Activated naive CD8-positive, alpha-beta T cell treated with anti-CD3 and anti-CD28 coated beads, Interleukin-2, amount 50 U/mL, for 24 hours (primary cell): Measurements from ENCODE around the gene C3orf52.

Experiments
- ATAC-seq: fragments of 150-1000 bp; cut with Tn5 transposase; one replicate; pipeline ENCODE4 v1.10.0; 2021
- DNase-seq: peaks from one replicate; pipeline ENCODE4 v3.0.0; 2021
- H3K27ac Mint-ChIP-seq: one replicate; pipeline ENCODE4 v1.8.0; 2021; ENCODE audit warnings: mild to moderate bottlenecking, mixed read lengths
- H3K27me3 Mint-ChIP-seq: one replicate; pipeline ENCODE4 v1.8.0; 2021; ENCODE audit warnings: mixed read lengths
- H3K36me3 Mint-ChIP-seq: one replicate; pipeline ENCODE4 v1.8.0; 2021; ENCODE audit warnings: low read depth, mixed read lengths
- H3K4me1 Mint-ChIP-seq: one replicate; pipeline ENCODE4 v1.8.0; 2021; ENCODE audit warnings: mixed read lengths
- H3K4me3 Mint-ChIP-seq: one replicate; pipeline ENCODE4 v1.8.0; 2021; ENCODE audit warnings: mild to moderate bottlenecking, moderate library complexity, mixed read lengths
- H3K9me3 Mint-ChIP-seq: one replicate; pipeline ENCODE4 v1.8.0; 2021; ENCODE audit warnings: mixed read lengths

C3orf52 gene

DNA sequence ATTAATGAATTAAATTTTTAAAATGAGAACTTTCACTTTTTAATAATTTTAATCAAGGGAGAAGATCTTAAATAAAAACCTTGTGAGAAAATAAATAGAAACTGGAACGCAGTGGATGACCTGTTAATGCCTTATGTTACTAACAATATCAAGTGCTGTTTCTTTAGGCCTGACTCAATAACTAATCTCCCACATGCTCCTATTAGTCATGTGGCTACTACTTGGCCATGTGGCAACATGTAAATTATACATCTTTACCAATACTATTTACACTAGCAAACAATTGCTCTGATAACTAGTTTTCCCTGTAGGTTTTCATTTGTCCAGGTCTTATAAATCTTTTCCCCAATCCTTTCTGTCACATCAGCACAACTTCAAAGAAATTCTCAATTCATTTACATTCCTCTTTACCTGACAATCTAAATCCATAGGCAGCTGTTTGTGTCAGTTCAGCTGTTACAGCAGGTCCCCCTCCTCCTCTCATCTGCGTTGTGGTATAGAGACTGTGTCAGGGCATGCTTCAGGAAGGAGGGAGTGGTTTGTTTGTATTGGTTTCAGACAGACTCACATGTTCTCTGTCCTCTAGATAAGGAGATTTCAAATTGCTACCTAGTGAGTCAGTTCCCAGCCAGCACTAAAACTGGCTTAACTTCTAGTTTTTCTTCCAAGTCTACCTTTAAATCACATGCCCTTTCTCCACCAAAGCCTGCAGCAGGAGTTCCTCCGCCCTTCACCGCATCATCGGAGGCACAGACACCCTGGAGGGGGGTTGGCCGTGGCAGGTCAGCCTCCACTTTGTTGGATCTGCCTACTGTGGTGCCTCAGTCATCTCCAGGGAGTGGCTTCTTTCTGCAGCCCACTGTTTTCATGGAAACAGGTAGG is 11.3 kb upstream of the C3orf52 start:
- H3K4me3 Mint-ChIP-seq: no peak overlapping the region
- H3K4me1 Mint-ChIP-seq: peaks cover 32% of the 10 kb centered on the region
- H3K27ac Mint-ChIP-seq: no peak overlapping the region
- no peaks in the 10 kb centered on the region for H3K36me3 Mint-ChIP-seq
- ATAC-seq (peak; percentile 90), DNase-seq (peak; percentile 15)
- no peaks in the 10 kb centered on the region for H3K27me3 Mint-ChIP-seq
- peaks cover 4% of the 10 kb centered on the region for H3K9me3 Mint-ChIP-seq

DNA sequence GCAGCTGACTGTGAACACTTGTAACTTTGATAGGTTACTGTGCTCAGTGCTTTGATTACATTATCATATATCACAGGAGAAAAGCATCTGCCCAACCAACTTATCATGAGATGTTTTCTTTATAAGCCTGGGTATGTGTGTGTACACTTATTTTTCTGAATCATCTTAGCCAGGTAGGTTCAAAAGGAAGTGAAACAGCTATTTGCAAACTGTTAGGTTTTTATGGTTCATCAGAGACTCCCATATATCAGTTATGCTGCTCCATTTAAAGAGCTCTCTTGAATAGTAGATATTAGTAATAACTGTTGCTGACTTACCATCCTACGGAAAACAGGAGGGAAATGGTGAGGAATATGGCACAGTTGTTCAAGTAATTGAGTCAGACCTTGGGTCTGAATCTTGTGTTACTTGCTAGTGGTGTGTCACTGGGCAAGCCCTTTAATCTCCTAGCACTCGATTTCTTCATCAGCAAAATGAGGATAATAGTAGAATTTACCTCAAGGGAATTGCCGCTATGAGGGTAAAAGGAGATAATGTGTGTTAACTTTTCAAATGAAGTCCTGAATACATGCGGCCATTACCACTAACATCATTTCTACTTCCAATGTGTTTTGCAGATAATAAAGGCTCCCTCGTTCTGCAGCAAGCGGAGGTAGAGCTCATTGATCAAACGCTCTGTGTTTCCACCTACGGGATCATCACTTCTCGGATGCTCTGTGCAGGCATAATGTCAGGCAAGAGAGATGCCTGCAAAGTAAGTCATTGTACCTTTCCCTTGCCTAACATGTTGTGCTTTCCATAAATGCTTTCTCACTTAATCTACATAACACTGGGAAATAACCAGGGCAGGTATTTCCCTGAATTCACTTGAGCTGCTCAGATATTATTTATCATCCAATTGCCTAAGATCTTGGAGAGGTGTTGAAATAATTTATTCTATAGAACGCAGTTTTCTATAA is 7.8 kb upstream of the C3orf52 start:
- no peak for DNase-seq
- H3K27me3 Mint-ChIP-seq: no peaks in the 10 kb centered on the region

DNA sequence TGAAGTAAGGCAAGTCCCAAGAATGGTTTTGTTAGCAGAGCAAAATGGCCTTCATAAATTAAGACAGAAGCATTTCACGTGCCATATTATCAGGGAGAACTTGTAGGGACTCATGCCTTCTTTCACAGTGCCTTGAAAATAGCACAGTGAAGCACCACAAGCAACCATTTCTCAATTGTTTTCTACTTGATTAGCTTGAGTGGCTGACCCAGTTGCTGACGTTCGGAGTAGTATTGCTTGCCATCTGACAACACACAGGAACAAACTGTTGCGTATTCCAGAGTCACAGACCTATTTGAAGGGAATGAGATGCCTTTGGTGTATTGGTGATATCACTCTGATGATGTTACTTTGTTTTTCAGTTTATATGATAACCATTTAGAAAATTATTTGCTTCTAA is 3.0 kb upstream of the C3orf52 start:
- H3K9me3 Mint-ChIP-seq: no peaks in the 10 kb centered on the region
- ATAC-seq: no peak
- no peak for DNase-seq
- no peak overlapping the region for H3K27ac Mint-ChIP-seq
- no peaks in the 10 kb centered on the region for H3K36me3 Mint-ChIP-seq
- no peak overlapping the region for H3K4me3 Mint-ChIP-seq
- H3K27me3 Mint-ChIP-seq: peaks cover 15% of the 10 kb centered on the region
- H3K4me1 Mint-ChIP-seq: peaks cover 11% of the 10 kb centered on the region

More for the DNA sequence above, 7.8 kb upstream of the C3orf52 start:
- H3K27ac Mint-ChIP-seq: no peak overlapping the region
- no peak for ATAC-seq
- no peaks in the 10 kb centered on the region for H3K36me3 Mint-ChIP-seq
- no peak overlapping the region for H3K4me3 Mint-ChIP-seq
- H3K9me3 Mint-ChIP-seq: peaks cover under 1% of the 10 kb centered on the region
- H3K4me1 Mint-ChIP-seq: peaks cover 18% of the 10 kb centered on the region

DNA sequence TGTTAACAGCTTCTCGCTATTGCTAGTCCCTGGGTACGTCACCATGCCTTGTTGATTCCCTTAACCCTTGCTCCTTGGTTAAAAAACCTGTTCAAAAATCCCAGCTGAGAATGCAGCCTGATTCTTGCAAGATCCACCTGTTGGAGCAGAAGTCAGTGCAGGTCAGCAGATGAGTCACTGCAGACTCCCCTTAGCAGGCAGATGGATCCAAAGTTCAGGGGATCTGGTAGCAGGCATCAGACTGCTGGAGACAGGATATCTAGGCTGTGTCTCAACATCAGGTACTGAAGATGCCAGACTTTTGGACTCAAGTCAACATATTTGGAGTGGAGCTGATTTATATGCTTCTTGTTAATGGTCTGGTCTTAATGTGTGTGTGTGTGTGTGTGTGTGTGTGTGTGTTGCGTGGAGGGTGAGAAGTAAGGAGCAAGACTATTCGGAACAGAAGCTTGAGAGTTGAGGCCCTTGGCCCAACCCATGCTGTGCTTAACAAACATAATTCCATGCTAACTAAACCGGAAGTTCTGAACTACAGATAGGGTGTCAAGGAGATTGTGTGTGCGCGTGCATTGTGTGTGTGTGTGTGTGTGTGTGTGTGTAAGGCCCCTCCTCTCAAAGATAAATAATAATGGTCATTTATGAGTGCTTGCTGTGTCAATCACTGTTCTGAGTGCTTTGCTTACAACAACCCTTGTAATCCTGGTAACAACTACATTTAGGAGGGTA is 1.0 kb upstream of the C3orf52 start:
- Mint-ChIP-seq H3K9me3 (no peaks in the 10 kb centered on the region), H3K27ac (peak overlapping the region; percentile 3)
- no peak for DNase-seq

DNA sequence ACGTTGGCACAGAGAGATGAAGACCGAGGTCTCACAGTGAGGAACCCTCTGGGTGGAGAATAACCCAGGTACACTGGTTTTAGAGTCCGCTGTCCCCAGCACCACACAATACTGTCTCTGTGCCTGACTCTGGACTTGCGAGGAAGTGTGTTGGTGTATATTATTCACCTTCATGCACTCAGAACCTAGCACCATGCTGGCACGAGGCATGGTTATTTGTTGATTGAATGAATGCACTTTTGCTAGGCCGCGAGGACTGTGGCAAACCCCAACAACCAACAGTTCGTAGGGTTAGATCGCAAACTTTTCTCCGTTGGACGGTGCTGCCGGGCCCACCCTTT is 484 bp upstream of the C3orf52 start:
- DNase-seq (peak; percentile 3), ATAC-seq (peak; percentile 15)
- Mint-ChIP-seq H3K4me1 (peaks cover 13% of the 10 kb centered on the region), H3K27ac (no peak overlapping the region), H3K9me3 (no peaks in the 10 kb centered on the region), H3K36me3 (no peaks in the 10 kb centered on the region), H3K27me3 (peaks cover 17% of the 10 kb centered on the region), H3K4me3 (peak overlapping the region; percentile 80)

More for the DNA sequence above, 1.0 kb upstream of the C3orf52 start:
- peaks cover 11% of the 10 kb centered on the region for H3K4me1 Mint-ChIP-seq
- H3K36me3 Mint-ChIP-seq: no peaks in the 10 kb centered on the region
- no peak for ATAC-seq
- peak overlapping the region; percentile 12 for H3K4me3 Mint-ChIP-seq
- H3K27me3 Mint-ChIP-seq: peaks cover 17% of the 10 kb centered on the region

DNA sequence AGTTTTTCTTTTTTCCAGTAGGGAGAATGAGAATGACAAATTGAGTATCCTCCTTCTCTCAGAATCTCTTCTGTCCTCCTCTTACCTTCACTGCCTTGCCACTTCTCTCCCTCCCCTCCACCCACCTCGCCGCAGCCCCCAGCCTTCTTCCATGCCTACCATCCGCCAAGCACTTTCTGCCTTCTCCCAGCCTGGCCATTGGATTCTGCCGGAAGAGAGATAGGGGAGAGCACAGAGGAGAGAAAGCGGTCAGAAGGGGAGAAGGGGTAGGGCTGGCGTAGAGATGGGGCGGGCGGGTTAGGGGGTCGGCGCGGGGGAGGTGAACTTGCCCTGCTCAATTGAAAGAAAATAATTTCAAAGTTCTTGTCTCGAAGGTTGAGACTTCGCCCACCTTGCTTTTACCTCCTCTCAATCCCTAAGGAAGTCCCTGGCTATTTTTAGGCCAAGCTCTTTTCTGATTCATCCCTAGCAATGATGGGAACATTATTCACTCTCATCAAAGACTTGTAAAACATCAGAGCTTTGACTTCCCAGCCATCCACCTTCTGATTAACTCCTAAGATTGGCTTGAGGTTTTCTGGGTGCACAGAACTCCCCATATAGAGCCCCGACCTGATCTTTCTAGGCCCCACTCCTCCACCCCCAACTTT is 811 bp downstream of the C3orf52 start:
- ATAC-seq (no peak), DNase-seq (no peak)
- H3K27me3 Mint-ChIP-seq: peaks cover 17% of the 10 kb centered on the region
- H3K9me3 Mint-ChIP-seq: no peaks in the 10 kb centered on the region
- H3K4me3 Mint-ChIP-seq: peak overlapping the region; percentile 80
- no peaks in the 10 kb centered on the region for H3K36me3 Mint-ChIP-seq
- no peak overlapping the region for H3K27ac Mint-ChIP-seq
- H3K4me1 Mint-ChIP-seq: peaks cover 21% of the 10 kb centered on the region

DNA sequence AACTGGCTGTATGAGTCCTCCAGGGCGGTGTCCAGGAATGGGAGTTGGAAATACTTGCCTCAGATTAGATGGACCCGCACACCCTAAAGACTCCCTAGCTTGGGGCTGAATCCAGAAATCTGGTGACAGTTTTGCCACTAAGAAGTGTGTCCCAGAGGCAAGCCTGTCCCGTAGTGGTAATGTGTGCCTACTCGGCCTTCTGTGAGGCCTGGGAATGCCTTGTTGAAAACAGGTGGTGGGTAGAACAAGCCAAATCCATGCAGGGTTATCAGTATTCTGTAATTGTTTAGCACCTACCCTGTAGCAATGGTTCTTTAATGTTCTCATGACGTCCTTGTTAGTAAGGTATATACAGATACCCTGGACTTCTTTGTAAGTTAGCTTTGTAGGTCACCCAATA is 1.6 kb downstream of the C3orf52 start:
- peaks cover 17% of the 10 kb centered on the region for H3K27me3 Mint-ChIP-seq

DNA sequence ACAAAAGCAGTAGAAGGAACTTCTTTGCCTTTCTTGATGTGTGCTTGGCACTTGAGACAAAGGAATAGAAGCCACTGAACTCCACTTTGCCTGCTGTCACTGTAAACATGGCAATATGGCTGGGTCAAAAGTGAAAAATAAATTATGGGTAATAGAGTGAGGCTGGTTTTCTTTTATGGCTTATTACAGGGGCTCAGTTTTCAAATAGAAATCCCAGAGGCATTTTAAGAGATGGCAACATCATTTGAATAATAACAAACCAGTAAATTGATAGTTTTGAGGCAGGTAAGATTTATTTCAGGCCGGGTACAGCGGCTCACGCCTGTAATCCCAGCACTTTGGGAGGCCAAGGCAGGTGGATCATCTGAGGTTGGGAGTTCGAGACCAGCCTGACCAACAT is 2.8 kb downstream of the C3orf52 start:
- Mint-ChIP-seq H3K4me3 (no peak overlapping the region), H3K36me3 (no peaks in the 10 kb centered on the region), H3K27ac (no peak overlapping the region), H3K4me1 (peaks cover 35% of the 10 kb centered on the region), H3K9me3 (no peaks in the 10 kb centered on the region), H3K27me3 (peaks cover 17% of the 10 kb centered on the region)
- ATAC-seq (no peak), DNase-seq (no peak)

More for the DNA sequence above, 1.6 kb downstream of the C3orf52 start:
- Mint-ChIP-seq H3K36me3 (no peaks in the 10 kb centered on the region), H3K9me3 (no peaks in the 10 kb centered on the region), H3K4me1 (peaks cover 28% of the 10 kb centered on the region), H3K4me3 (peak overlapping the region; percentile 80), H3K27ac (no peak overlapping the region)
- ATAC-seq: no peak
- no peak for DNase-seq

DNA sequence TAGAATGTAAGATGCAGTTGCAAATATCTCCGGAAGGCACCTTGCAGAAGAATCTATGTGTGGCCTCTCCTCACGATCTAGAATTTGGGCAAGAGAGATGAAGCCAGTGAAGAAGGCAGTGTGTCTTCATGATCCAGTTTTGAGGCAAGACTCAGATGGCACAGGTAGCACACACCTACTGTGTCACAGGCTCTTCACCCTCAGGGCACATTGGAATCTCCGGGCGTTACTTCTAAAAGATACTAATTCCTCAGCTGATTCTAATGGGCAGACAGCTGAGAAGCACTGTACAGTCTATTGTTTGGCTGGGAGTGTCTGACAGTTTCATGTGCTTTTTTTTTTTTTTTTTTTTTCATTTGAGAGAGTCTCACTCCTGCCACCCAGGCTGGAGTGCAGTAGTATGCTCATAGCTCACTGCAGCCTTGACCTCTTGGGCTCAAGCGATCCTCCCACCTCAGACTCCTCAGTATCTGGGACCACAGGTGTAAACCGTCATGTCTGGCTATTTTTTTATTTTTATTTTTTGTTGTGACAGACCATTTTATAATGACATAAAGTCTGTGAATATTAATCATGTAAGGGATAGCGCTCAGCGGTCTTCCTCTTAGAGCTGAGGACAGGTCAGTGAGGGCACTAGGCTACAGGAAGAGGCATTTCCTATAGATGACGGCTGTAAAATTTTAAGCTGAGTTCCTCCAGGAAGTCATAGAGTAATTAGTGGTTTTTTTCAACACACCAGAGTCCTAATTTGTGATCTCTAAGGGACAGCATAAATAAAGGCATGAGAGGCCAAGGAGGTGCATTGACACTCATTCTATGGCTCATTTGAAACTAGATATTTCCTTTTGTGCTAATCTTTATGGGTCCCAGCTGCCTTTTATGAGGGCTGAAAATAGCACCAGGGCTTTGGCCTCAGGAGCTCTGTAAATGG is 4.0 kb downstream of the C3orf52 start:
- ATAC-seq: no peak
- H3K4me1 Mint-ChIP-seq: peaks cover 35% of the 10 kb centered on the region

DNA sequence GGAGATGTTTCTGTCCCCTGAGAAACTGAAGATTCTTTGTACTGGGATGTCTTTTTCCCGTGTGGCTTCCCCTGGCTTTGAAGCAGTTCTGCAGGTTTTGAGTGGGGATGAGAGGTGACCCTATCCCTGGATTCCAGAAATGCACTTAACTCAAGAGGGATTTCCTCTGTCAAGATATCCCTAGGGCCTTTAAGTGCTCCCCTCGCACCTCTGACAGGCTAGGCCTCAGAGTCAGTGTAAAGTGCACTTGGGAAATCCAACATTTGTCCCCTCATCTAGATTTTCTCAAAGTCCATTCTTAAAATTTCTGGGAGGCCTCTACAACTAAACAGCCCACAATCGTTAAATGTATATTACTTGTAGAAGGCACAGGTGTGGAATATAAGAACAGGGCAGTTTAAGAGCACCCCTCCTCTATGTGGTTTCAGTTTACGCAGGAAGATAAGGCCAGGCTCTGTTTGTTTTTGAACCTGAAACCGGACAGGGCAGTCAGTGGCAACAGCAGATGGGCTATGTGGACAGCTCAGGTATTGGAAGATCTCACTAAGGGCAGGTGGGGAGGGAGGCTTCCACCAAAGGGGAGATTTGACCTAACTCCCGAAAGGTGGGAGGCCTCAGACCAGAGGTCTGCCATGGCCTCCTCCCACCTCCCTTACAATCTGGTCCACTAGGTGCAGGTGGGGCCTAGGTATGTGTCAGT is 4.8 kb downstream of the C3orf52 start:
- no peaks in the 10 kb centered on the region for H3K9me3 Mint-ChIP-seq
- no peak overlapping the region for H3K27ac Mint-ChIP-seq

More for the DNA sequence above, 4.0 kb downstream of the C3orf52 start:
- Mint-ChIP-seq H3K27me3 (peaks cover 15% of the 10 kb centered on the region), H3K9me3 (no peaks in the 10 kb centered on the region), H3K4me3 (no peak overlapping the region), H3K36me3 (no peaks in the 10 kb centered on the region), H3K27ac (no peak overlapping the region)
- no peak for DNase-seq

DNA sequence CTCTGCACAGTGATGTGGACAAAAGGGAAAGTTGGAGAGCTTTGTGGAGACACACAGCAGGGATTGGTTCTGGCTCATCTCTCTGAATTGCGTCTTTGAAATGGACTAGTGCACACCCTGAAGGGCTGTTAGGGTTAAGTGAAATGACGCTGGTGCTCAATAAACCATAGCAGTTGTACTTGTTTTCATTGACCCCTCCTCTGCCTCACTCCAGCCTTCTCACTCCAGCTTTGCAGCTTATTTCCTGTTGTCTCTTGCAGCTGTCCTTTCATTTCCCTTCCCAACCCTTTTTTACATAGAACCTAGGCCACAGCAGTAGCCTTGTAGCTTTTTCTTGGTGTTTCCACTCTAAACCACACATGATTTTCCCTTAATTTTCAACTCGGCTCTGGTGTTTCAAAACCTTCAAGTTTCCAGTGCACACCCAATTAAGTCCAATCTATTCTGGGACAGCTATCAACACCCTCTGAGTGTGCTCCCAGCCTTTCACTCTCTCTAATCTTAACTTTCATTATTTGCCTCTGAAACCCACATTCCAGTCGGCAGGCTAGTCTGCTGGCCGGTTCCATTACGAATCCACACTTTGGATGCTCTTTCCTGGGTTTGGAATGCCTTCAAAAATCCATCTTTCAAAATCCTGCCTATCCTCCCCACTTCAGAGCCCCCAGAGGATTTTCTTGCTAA is 6.4 kb downstream of the C3orf52 start:
- peaks cover 33% of the 10 kb centered on the region for H3K4me1 Mint-ChIP-seq
- no peaks in the 10 kb centered on the region for H3K36me3 Mint-ChIP-seq
- no peak overlapping the region for H3K4me3 Mint-ChIP-seq
- ATAC-seq (no peak), DNase-seq (no peak)
- peak overlapping the region; percentile 4 for H3K27ac Mint-ChIP-seq
- peaks cover 6% of the 10 kb centered on the region for H3K27me3 Mint-ChIP-seq
- H3K9me3 Mint-ChIP-seq: no peaks in the 10 kb centered on the region

More for the DNA sequence above, 4.8 kb downstream of the C3orf52 start:
- Mint-ChIP-seq H3K4me3 (no peak overlapping the region), H3K27me3 (peaks cover 15% of the 10 kb centered on the region), H3K36me3 (no peaks in the 10 kb centered on the region), H3K4me1 (peaks cover 32% of the 10 kb centered on the region)
- no peak for ATAC-seq
- DNase-seq: no peak

DNA sequence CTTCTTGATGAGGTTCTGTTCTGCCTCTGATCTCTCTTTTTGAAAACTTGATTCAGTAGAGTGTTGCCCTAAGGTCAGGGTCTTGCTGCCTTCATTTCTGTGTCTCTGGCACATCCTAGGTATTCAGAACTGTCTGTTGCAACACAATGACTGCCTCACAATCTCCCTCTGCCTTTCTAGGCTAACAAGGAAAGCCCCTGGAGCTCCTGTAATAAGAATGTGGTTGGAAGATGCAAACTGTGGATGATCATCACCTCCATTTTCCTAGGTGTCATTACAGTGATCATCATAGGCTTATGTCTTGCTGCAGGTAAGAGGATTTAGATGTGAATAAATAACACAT is 7.0 kb downstream of the C3orf52 start:
- Mint-ChIP-seq H3K9me3 (no peaks in the 10 kb centered on the region), H3K4me1 (peaks cover 36% of the 10 kb centered on the region), H3K27ac (no peak overlapping the region), H3K27me3 (peaks cover 2% of the 10 kb centered on the region), H3K4me3 (no peak overlapping the region), H3K36me3 (no peaks in the 10 kb centered on the region)
- DNase-seq (no peak), ATAC-seq (no peak)
